GM18519 (cell line): ENCODE measurements around the gene FBLN5.

ENCODE experiments used
- ATAC-seq: cut with Tn5 transposase; IDR thresholded peaks from one replicate; pipeline ENCODE4 v1.9.1; 2021; ENCODE audit warnings: mild to moderate bottlenecking, moderate library complexity; ENCODE audit not compliant: unreplicated experiment, low FRiP score

FBLN5 gene

DNA sequence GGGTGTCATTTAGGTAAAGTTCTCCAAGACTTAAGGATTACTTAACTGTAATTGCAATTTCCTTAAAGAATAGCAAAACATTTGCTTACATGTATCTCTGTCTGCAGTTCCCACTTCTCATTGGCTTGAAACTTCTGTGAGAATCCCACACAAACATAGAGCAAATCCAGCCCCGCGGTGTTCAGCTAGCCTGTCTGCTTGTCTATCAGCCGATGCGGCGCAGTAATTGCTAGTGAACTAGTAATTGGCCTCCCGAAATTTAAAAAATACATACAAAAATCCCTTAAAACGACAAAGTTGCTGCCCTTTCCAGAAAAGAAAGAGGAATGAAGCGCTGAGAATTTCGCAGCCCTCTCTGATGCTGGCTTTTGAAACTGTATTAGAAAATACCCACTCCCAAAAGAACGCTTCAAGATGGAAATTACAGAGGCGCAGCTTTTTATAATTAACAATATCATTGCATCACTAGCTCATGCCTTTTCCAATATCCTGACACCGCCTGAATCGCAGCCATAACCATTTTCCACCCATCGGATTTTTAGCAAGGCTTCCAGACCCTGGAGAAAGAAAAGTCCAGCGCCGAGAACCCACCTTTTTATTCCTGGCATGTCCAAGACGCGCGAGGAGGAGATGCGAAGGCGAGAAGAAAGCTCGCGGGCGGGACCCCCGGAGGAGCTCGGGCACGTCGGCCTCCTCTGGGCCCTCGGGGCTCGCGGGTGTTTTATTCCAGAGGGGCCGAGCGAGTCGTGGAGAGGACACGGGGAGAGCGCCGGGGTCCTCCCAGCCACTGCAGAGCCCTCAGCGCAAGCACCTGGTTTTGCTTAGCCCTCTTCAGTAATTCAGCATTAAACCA is 646 bp downstream of the FBLN5 start:
- ATAC-seq: no peak

GRCh38 chr14:91945751-91946621 is 1.5 kb downstream of the FBLN5 start:
- ATAC-seq: no peak

- ATAC-seq: no peak
Measured at GRCh38 chr14:91942946-91943345, 4.5 kb downstream of the FBLN5 start.

- no peak for ATAC-seq
Measured at GRCh38 chr14:91942128-91942527, 5.4 kb downstream of the FBLN5 start.

- ATAC-seq: no peak
Measured at GRCh38 chr14:91940209-91940608, 7.3 kb downstream of the FBLN5 start.

DNA sequence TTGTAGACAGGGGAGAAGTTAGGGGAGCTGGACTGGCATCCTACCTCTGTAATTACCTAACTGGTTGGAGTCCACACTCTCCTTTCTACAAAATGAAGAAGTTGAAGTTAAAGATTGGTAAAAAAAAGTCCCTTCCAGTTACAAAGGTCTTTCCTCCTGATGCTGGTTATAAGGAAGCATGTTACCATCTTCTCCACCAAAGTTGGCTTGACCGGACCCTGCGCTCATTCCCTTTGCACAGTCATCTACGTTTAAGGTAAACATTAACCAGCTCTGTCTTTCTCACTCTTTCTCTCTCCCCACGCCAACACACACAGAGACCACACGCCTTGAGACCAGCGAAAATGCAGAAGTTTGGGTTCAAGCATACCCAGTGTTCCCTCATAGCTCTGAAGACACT is 11.9 kb downstream of the FBLN5 start:
- no peak for ATAC-seq

DNA sequence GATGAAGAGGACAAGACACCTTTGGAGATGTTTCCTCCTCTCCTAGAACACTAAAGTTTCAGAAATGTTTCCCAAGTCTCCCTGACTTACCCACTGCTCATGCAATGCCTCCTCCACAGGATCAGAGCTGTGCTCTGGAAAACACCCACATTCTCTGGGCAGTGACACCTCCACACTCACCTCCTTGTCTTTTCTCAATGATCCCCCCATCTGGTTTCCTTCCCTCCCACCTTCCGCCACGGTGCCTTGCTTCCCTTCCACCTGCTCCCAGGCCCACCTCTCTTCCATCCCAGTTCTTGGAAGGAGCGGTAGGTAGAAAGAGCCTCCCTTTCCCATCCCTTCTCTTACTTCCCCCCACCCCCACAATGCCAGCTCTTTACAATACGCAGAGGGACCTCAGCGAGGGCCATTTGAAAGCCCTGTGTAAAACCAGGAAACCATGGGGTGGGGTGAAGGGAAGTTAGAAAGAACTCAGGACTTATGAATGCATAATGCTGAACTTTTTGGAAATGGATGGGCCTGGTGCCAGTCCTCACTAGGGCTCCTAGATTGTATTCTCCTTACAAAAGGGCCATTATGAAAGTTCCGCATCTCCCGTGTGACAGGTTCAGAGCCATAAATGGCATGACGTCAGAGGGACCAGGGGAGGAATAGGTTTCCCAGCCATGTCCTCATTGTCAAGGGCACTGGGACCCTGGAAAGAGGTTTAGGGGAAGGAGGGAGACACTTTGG is 12.8 kb downstream of the FBLN5 start:
- no peak for ATAC-seq

GRCh38 chr14:91931478-91932088 is 15.9 kb downstream of the FBLN5 start:
- no peak for ATAC-seq

DNA sequence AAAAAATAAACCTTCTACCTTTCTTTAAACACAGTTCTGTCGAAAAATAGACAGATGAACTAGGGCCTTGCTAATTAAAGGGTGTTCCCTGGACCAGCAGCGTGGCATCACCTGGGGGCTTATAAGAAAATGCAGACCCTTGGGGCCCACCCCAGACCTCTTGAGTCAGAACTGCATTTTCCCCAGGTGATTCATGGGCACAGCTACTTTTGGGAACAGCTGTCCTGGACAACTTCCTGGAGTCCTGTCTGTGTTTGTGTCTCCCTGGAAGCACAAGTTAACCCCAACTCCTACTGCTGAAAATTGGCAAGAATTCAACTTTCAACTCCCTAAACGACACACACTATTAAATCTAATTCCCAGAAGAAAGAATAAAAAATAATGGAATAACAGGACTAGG is 17.8 kb downstream of the FBLN5 start:
- ATAC-seq: no peak

DNA sequence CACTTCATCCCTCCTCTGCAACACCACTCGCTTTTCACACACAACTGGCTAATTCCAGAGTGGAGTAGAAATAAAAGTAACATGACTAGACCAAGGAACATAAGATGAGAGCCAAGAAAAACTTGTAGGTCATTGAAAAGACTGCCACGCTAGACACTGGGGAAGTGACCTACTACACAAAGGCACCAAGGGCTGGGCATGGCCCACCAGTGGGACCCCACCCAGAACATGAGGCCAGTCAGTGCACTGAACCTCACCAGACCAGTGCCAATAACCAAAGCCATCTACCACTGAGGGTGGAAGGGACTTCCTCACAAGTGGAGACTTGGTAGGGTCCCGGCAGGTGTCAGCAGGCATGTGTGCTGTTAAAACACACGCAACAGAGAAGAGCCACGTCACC is 19.7 kb downstream of the FBLN5 start:
- ATAC-seq: no peak

GRCh38 chr14:91927191-91927590 is 20.3 kb downstream of the FBLN5 start:
- no peak for ATAC-seq

DNA sequence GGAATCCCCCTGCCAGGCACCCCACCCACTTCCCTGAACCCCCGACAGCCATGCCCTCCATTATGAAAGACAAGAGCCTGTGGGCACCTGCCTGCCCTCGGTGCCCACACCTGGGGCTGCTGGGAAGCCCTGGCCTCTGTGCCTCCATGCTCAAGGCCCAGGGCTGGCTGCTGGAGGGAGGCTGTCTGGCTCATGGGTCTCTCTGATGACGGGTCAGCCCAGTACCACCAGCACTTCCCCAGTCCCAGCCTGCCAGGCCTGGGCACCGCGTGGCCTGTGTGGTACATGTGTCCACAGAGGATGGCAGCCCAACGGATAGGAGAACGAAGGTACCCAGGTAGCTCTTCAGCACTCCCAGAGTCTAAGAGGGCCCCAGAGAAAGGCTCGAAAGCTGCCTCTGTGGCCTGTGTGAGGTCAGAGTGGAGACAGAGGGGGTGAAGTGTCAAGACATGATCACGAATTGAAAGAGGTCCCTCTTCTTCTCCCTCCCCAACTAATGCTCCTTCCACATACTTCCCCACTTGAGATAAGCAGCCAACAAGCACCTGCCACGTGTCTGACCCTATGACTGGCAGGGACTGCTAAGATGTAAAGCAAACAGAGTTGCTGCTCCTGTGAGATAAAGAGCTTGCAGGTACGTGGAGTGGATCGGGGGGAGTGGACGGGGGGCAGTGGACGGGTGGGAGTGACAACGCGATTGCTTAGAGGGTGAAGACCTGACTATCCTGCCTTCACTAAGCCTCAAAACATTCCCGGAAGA is 21.2 kb downstream of the FBLN5 start:
- ATAC-seq: no peak

- no peak for ATAC-seq
Measured at GRCh38 chr14:91925727-91926121, 21.8 kb downstream of the FBLN5 start.

- ATAC-seq: no peak
Measured at GRCh38 chr14:91925001-91925726, 22.3 kb downstream of the FBLN5 start.

GRCh38 chr14:91920526-91920925 is 27.0 kb downstream of the FBLN5 start:
- ATAC-seq: no peak

DNA sequence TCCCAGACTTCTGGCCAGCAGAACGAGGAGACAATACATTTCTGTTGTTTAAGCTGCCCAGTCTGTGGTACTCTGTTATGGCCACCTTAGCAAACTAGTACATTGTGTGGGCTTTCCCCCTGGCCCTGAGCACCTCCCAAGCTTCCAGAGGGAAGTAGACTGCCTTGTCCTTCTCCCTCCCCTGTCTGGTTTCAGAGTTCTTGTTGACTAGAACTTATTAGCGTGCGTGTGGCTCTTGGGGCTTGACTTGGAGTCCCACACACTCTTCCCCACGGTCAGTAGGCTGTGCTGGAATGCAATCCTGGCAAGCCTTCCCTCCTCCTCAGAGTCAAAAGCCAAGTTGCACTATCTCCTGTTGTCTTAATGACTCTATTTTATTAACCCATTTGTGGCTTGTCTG is 27.7 kb downstream of the FBLN5 start:
- ATAC-seq: no peak

DNA sequence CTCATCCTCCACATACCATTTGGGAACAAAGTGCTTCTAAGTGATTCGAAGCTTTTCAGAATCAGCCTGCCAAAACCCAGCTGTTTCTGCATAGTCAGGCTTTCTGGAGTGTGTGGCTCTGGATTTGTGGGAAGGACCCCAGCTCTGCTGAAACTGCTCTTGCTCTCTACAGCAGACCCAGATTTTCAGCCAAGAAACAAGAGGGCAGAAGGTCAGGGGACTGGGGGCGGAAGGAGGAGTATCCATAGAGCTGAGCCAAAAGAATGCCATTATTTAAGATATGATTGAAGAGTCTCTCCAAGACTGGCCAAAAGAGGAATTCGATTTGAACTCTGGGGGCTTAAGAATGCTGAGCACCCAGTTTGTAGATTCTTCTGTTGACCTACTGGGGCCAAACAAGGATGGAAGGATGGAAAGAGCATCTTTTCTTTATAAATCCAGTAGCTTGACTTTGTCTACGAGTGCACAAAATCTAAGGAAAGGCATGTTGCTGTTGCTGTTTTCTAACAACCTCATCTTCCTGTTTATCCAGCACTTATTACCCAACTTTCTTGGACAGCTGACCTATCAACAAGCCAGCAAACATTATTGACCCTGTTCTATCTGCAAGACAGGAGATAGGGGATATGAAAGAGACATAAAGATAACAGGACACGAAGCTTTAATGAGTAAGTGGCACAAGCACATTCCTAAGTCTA is 29.2 kb downstream of the FBLN5 start:
- no peak for ATAC-seq

- ATAC-seq: no peak
Measured at GRCh38 chr14:91912035-91912434, 35.5 kb downstream of the FBLN5 start.
